GM12878 (cell line): ENCODE results near the gene MLIP.

Experiments used
- NBN ChIP-seq: fragments of 450-650 bp; IDR thresholded peaks from 2 replicates; pipeline ENCODE4 v1.6.1; 2016
- SP1 ChIP-seq: IDR thresholded peaks from one replicate; pipeline ENCODE4 v1.6.1; 2011; ENCODE audit warnings: low read depth, low read length

DNA sequence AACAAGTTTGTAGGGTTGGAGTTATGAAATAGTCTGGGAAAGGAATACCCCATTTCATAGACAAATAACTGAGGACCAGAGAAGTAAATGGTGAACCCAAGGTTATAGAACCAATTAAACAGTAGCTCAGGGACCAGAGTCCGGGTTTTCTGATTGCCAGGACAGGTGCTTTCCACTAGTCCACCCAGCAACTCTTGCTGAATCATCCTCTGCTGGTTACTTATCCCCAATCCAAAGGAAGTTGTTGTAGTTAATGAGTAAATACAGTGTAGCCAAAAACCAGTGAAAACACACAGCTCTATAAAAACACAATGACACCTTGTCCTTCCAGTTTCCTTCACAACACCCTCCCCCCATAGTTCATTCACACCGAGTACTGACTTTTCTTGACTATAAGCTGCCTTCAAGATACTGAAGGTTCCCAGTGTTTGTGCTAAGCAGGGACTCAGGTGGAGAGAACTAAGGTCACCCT is 196.2 kb downstream of the MLIP start:
- TF ChIP-seq NBN (no peak), SP1 (no peak)
